GM19455 (cell line): ENCODE measurements around the gene TRIM52.
"Not testable (repeated sequence)": the region's sequence is repeated elsewhere in the genome, so short reads cannot be mapped to it uniquely, and the experiment has no call there.

Source experiments
- ATAC-seq: cut with Tn5 transposase; IDR thresholded peaks from one replicate; pipeline ENCODE4 v1.9.1; 2021; ENCODE audit not compliant: unreplicated experiment

Gene TRIM52

GRCh38 chr5:181217111-181217802, 43.7 kb downstream of the TRIM52 start:
- peak; percentile 20 for ATAC-seq

- ATAC-seq: no peak
Measured at GRCh38 chr5:181215997-181216989, 44.6 kb downstream of the TRIM52 start.

GRCh38 chr5:181214249-181214648, 46.7 kb downstream of the TRIM52 start:
- not testable (repeated sequence) for ATAC-seq

GRCh38 chr5:181212934-181213333, 48.0 kb downstream of the TRIM52 start:
- no peak for ATAC-seq

- ATAC-seq: no peak
Measured at GRCh38 chr5:181212080-181212479, 48.9 kb downstream of the TRIM52 start.

GRCh38 chr5:181211208-181211607, 49.7 kb downstream of the TRIM52 start:
- no peak for ATAC-seq

GRCh38 chr5:181210698-181211097, 50.2 kb downstream of the TRIM52 start:
- not testable (repeated sequence) for ATAC-seq

GRCh38 chr5:181210148-181210547, 50.8 kb downstream of the TRIM52 start:
- ATAC-seq: not testable (repeated sequence)

GRCh38 chr5:181209006-181209405, 51.9 kb downstream of the TRIM52 start:
- ATAC-seq: not testable (repeated sequence)

- ATAC-seq: no peak
Measured at GRCh38 chr5:181207960-181208253, 53.0 kb downstream of the TRIM52 start.

- peak; percentile 32 for ATAC-seq
Measured at GRCh38 chr5:181207214-181207959, 53.6 kb downstream of the TRIM52 start.

GRCh38 chr5:181205761-181206649, 54.9 kb downstream of the TRIM52 start:
- no peak for ATAC-seq
